ENCODE results near the gene HSD17B11. TPM values are rescaled to one million over a fixed set of nuclear protein-coding genes. Genes with fewer than 3 reads are reported as not detected.
"Not testable (repeated sequence)": the region's sequence is repeated elsewhere in the genome, so short reads cannot be mapped to it uniquely, and the experiment has no call there.

Gene HSD17B11
- total and polyA plus RNA-seq, 5 experiments from 2014 or later = 68.0 to 125 (median 77.1) TPM

- Mint-ChIP-seq H3K27me3 (no peaks in the 10 kb centered on the region), H3K36me3 (peaks cover 6 to 45% (median 22%) of the 10 kb centered on the region in 3 donors), H3K4me3 (no peak overlapping the region), H3K27ac (peak overlapping the region in 1 of 10 donors; percentile 25), H3K9me3 (no peaks in the 10 kb centered on the region), H3K4me1 (peaks cover 0 to 2% (median 0%) of the 10 kb centered on the region in 4 donors)
- no peak for ATAC-seq
- POLR2A ChIA-PET = interaction anchor here (0.6 kb wide), 1 partner anchor 37 kb away, joined by 4 read pairs; no protein-coding TSS in a partner anchor
- DNase-seq = peak in 9 of 10 donors; percentile 6 to 42 (median 23)
Measured at GRCh38 chr4:87353592-87353991, 37.4 kb downstream of the HSD17B11 start.

- H3K4me1 Mint-ChIP-seq = no peaks in the 10 kb centered on the region
- DNase-seq (no peak), ATAC-seq (no peak)
- H3K9me3 Mint-ChIP-seq = peaks cover 0 to 22% (median 9%) of the 10 kb centered on the region in 9 donors
- POLR2A ChIA-PET = no interaction called here
- peaks cover 20 to 60% (median 55%) of the 10 kb centered on the region in 3 donors for H3K36me3 Mint-ChIP-seq
- no peaks in the 10 kb centered on the region for H3K27me3 Mint-ChIP-seq
- H3K27ac Mint-ChIP-seq = peak overlapping the region in 1 of 10 donors; percentile 14
- no peak overlapping the region for H3K4me3 Mint-ChIP-seq
Measured at GRCh38 chr4:87345139-87345538, 45.8 kb downstream of the HSD17B11 start.

GRCh38 chr4:87342872-87343271 lies 48.1 kb downstream of the HSD17B11 start:
- no peaks in the 10 kb centered on the region for H3K4me1 Mint-ChIP-seq
- ATAC-seq (no peak), DNase-seq (no peak)
- no peak overlapping the region for H3K27ac Mint-ChIP-seq
- H3K4me3 Mint-ChIP-seq = no peak overlapping the region
- POLR2A ChIA-PET = no interaction called here
- H3K27me3 Mint-ChIP-seq = no peaks in the 10 kb centered on the region
- H3K36me3 Mint-ChIP-seq = peaks cover 32 to 79% (median 76%) of the 10 kb centered on the region in 3 donors
- peaks cover 0 to 28% (median 12%) of the 10 kb centered on the region in 9 donors for H3K9me3 Mint-ChIP-seq

- H3K4me1 Mint-ChIP-seq, H3K4me3 Mint-ChIP-seq, ATAC-seq, H3K27ac Mint-ChIP-seq, H3K27me3 Mint-ChIP-seq, DNase-seq, POLR2A ChIA-PET: not testable (repeated sequence)
- H3K9me3 Mint-ChIP-seq = peaks cover 0 to 33% (median 12%) of the 10 kb centered on the region in 9 donors
- H3K36me3 Mint-ChIP-seq = peaks cover 38 to 87% (median 84%) of the 10 kb centered on the region in 3 donors
Measured at GRCh38 chr4:87341954-87342635, 48.9 kb downstream of the HSD17B11 start.

GRCh38 chr4:87339440-87339839 lies 51.5 kb downstream of the HSD17B11 start:
- DNase-seq (no peak), ATAC-seq (no peak)
- H3K27me3 Mint-ChIP-seq = no peaks in the 10 kb centered on the region
- H3K27ac Mint-ChIP-seq = no peak overlapping the region
- no peaks in the 10 kb centered on the region for H3K4me1 Mint-ChIP-seq
- POLR2A ChIA-PET = no interaction called here
- peaks cover 27 to 90% (median 86%) of the 10 kb centered on the region in 3 donors for H3K36me3 Mint-ChIP-seq
- no peak overlapping the region for H3K4me3 Mint-ChIP-seq
- peaks cover 5 to 31% (median 18%) of the 10 kb centered on the region in 9 donors for H3K9me3 Mint-ChIP-seq

GRCh38 chr4:87337361-87337760 lies 53.6 kb downstream of the HSD17B11 start:
- POLR2A ChIA-PET = no interaction called here
- DNase-seq = no peak
- H3K27ac Mint-ChIP-seq = no peak overlapping the region
- ATAC-seq = no peak
- no peak overlapping the region for H3K4me3 Mint-ChIP-seq
- H3K36me3 Mint-ChIP-seq = peaks cover 37 to 87% (median 81%) of the 10 kb centered on the region in 3 donors
- H3K4me1 Mint-ChIP-seq = no peaks in the 10 kb centered on the region
- H3K27me3 Mint-ChIP-seq = no peaks in the 10 kb centered on the region
- H3K9me3 Mint-ChIP-seq = peaks cover 17 to 48% (median 31%) of the 10 kb centered on the region in 9 donors

GRCh38 chr4:87333267-87333666 lies 57.7 kb downstream of the HSD17B11 start:
- no peak overlapping the region for H3K4me3 Mint-ChIP-seq
- POLR2A ChIA-PET = no interaction called here
- no peaks in the 10 kb centered on the region for H3K4me1 Mint-ChIP-seq
- no peak overlapping the region for H3K27ac Mint-ChIP-seq
- no peaks in the 10 kb centered on the region for H3K27me3 Mint-ChIP-seq
- no peak for DNase-seq
- ATAC-seq = no peak
- peaks cover 43 to 60% (median 47%) of the 10 kb centered on the region in 3 donors for H3K36me3 Mint-ChIP-seq
- peaks cover 26 to 79% (median 57%) of the 10 kb centered on the region in 9 donors for H3K9me3 Mint-ChIP-seq

GRCh38 chr4:87330761-87331160 lies 60.2 kb downstream of the HSD17B11 start:
- H3K4me3 Mint-ChIP-seq = no peak overlapping the region

GRCh38 chr4:87327136-87327535 lies 63.9 kb downstream of the HSD17B11 start:
- H3K4me3 Mint-ChIP-seq = no peak overlapping the region
- peaks cover 7 to 44% (median 39%) of the 10 kb centered on the region in 9 donors for H3K9me3 Mint-ChIP-seq
- H3K4me1 Mint-ChIP-seq = no peaks in the 10 kb centered on the region
- POLR2A ChIA-PET = no interaction called here
- DNase-seq (no peak), ATAC-seq (no peak)
- no peaks in the 10 kb centered on the region for H3K27me3 Mint-ChIP-seq
- H3K27ac Mint-ChIP-seq = no peak overlapping the region
- H3K36me3 Mint-ChIP-seq = peaks cover 0 to 21% (median 7%) of the 10 kb centered on the region in 3 donors

More at GRCh38 chr4:87330761-87331160, 60.2 kb downstream of the HSD17B11 start:
- Mint-ChIP-seq H3K27ac (no peak overlapping the region), H3K9me3 (peaks cover 25 to 77% (median 61%) of the 10 kb centered on the region in 9 donors), H3K36me3 (peaks cover 19 to 40% (median 36%) of the 10 kb centered on the region in 3 donors), H3K27me3 (no peaks in the 10 kb centered on the region), H3K4me1 (no peaks in the 10 kb centered on the region)
- no peak for ATAC-seq
- DNase-seq = no peak
- POLR2A ChIA-PET = no interaction called here

- Mint-ChIP-seq H3K27me3 (no peaks in the 10 kb centered on the region), H3K36me3 (peaks cover 0 to 14% (median 3%) of the 10 kb centered on the region in 3 donors), H3K27ac (no peak overlapping the region), H3K4me3 (no peak overlapping the region), H3K4me1 (no peaks in the 10 kb centered on the region), H3K9me3 (peaks cover 7 to 37% (median 32%) of the 10 kb centered on the region in 9 donors)
- POLR2A ChIA-PET = no interaction called here
- DNase-seq = no peak
- no peak for ATAC-seq
Measured at GRCh38 chr4:87326460-87326859, 64.5 kb downstream of the HSD17B11 start.

GRCh38 chr4:87322754-87323153 lies 68.2 kb downstream of the HSD17B11 start, which contains the start of gene HSD17B13:
HSD17B13 (minus strand) TSS chr4:87322882; CDS start chr4:87322841, 41 bp downstream.
- Mint-ChIP-seq H3K4me1 (no peaks in the 10 kb centered on the region), H3K27me3 (no peaks in the 10 kb centered on the region), H3K27ac (no peak within 1 kb of the TSS), H3K36me3 (no peaks in the 10 kb centered on the region), H3K9me3 (peaks cover 0 to 8% (median 0%) of the 10 kb centered on the region in 9 donors), H3K4me3 (no peak within 1 kb of the TSS)
- DNase-seq = no peak
- no peak for ATAC-seq
- POLR2A ChIA-PET = no interaction called here

GRCh38 chr4:87321888-87322287 lies 69.1 kb downstream of the HSD17B11 start:
- ATAC-seq = no peak
- no peaks in the 10 kb centered on the region for H3K27me3 Mint-ChIP-seq
- POLR2A ChIA-PET = no interaction called here
- no peaks in the 10 kb centered on the region for H3K4me1 Mint-ChIP-seq
- no peaks in the 10 kb centered on the region for H3K36me3 Mint-ChIP-seq
- no peak overlapping the region for H3K27ac Mint-ChIP-seq
- peaks cover 0 to 2% (median 0%) of the 10 kb centered on the region in 9 donors for H3K9me3 Mint-ChIP-seq
- no peak overlapping the region for H3K4me3 Mint-ChIP-seq
- no peak for DNase-seq

GRCh38 chr4:87317527-87317926 lies 73.5 kb downstream of the HSD17B11 start:
- no peak for ATAC-seq
- Mint-ChIP-seq H3K27ac (no peak overlapping the region), H3K4me1 (no peaks in the 10 kb centered on the region), H3K36me3 (peaks cover 0 to 4% (median 3%) of the 10 kb centered on the region in 3 donors), H3K27me3 (no peaks in the 10 kb centered on the region), H3K9me3 (no peaks in the 10 kb centered on the region), H3K4me3 (no peak overlapping the region)
- POLR2A ChIA-PET = no interaction called here
- no peak for DNase-seq

All from naive thymus-derived CD8-positive, alpha-beta T cell (primary cell).